GM18519 (cell line): ENCODE measurements around the gene POLD1.
"Not testable (repeated sequence)": the region's sequence is repeated elsewhere in the genome, so short reads cannot be mapped to it uniquely, and the experiment has no call there.

Source experiments
- ATAC-seq: cut with Tn5 transposase; IDR thresholded peaks from one replicate; pipeline ENCODE4 v1.9.1; 2021; ENCODE audit warnings: mild to moderate bottlenecking, moderate library complexity; ENCODE audit not compliant: unreplicated experiment, low FRiP score

The POLD1 gene

GRCh38 chr19:50390295-50390694 lies 6.1 kb downstream of the POLD1 start:
- ATAC-seq = not testable (repeated sequence)

DNA sequence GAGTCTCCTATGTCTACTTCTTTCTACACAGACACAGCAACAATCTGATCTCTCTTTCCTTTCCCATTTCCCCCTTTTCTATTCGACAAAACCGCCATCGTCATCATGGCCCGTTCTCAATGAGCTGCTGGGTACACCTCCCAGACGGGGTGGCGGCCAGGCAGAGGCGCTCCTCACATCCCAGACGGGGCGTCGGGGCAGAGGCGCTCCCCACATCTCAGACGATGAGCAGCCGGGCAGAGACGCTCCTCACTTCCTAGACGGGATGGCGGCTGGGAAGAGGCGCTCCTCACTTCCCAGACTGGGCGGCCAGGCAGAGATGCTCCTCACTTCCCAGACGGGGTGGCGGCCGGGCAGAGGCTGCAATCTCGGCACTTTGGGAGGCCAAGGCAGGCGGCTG lies 6.8 kb downstream of the POLD1 start:
- ATAC-seq = not testable (repeated sequence)

DNA sequence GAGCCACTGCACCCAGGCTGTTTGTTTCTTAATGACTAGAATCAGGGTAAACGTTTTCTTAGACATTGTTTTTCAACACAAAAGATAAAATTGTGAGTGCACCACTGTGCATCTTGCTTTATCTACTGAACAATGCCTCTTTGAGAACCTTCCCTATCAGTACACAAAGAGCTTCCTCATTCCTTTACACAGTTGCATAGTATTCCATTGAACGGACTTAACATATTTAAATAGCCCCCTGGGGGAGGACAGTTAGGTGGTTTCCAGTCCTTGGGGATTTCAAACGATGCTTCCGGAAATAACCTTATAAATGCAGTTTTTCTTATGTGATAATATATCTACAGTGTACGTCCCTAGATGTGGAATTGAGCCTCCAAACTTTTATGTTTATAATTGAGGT lies 8.6 kb downstream of the POLD1 start:
- ATAC-seq = no peak

- no peak for ATAC-seq
Observed at GRCh38 chr19:50393589-50393988, 9.4 kb downstream of the POLD1 start.

- no peak for ATAC-seq
Observed at GRCh38 chr19:50394017-50394416, 9.9 kb downstream of the POLD1 start.

DNA sequence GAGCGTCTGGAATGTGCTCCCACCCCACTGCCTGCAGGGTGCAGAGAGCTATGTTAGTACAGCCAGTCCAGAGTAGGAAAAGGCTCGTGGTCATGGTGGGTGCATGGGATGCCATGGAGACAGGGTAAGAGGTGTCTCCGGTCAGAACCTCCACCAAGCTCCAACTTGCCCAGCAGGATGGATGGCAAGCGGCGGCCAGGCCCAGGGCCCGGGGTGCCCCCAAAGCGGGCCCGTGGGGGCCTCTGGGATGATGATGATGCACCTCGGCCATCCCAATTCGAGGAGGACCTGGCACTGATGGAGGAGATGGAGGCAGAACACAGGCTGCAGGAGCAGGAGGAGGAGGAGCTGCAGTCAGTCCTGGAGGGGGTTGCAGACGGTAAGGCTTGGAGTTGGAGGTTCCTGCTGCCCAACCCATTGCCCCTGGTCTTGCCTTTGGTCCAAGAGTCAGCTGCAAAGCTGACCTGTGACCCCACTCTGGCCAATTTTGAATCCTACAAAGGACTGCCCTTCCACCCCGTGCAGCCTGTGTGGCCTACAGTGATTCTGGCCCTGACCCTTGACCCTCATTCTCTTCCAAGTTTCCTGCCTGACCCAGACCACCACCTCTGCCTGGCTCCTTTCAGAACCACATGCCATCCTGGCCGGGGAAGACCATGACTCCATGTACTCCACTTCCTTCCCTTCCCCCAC lies 14.7 kb downstream of the POLD1 start:
- no peak for ATAC-seq

GRCh38 chr19:50399368-50399745 lies 15.2 kb downstream of the POLD1 start:
- ATAC-seq = no peak

GRCh38 chr19:50401605-50402450 lies 17.7 kb downstream of the POLD1 start:
- ATAC-seq = no peak

- no peak for ATAC-seq
Observed at GRCh38 chr19:50402544-50403301, 18.6 kb downstream of the POLD1 start.

DNA sequence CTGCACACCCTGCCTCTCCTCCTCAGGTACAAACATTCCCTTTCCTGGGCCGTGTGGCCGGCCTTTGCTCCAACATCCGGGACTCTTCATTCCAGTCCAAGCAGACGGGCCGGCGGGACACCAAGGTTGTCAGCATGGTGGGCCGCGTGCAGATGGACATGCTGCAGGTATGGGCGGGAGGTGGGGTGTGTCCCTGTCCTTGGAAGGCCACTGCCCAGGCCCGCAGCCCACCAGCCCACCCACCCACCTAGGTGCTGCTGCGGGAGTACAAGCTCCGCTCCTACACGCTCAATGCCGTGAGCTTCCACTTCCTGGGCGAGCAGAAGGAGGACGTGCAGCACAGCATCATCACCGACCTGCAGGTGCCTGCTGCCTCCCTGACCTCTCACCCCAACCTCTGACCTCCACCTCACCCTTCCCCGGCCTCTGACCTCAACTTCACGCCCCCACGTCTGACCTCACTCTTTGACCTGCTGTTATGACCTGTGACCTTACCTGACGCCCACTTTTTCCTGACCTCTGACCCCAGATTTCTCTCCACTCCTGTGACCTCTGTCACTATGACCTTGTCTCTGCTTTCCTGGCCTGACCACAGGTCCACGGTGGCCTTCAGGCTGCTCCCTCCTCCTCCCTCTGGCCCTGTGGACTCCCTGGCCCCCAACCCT lies 22.1 kb downstream of the POLD1 start:
- no peak for ATAC-seq

- no peak for ATAC-seq
Observed at GRCh38 chr19:50406829-50407228, 22.7 kb downstream of the POLD1 start.

DNA sequence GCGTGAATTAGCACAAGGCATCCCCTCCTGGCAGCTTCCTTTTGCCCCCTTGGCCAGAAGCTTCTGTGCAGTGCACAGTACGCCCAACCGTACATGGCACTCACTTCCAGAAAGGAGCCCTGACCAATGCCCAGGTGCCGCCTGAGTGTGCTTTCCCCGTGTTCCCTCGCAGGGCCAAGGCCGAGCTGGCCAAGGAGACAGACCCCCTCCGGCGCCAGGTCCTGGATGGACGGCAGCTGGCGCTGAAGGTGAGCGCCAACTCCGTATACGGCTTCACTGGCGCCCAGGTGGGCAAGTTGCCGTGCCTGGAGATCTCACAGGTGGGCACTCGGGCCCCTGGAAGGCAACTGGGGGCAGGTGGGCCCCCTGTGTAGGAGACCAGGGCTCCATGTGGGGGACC lies 25.2 kb downstream of the POLD1 start:
- ATAC-seq = no peak

GRCh38 chr19:50410109-50410508 lies 26.0 kb downstream of the POLD1 start:
- ATAC-seq = no peak

GRCh38 chr19:50412419-50412818 lies 28.3 kb downstream of the POLD1 start:
- ATAC-seq = no peak

DNA sequence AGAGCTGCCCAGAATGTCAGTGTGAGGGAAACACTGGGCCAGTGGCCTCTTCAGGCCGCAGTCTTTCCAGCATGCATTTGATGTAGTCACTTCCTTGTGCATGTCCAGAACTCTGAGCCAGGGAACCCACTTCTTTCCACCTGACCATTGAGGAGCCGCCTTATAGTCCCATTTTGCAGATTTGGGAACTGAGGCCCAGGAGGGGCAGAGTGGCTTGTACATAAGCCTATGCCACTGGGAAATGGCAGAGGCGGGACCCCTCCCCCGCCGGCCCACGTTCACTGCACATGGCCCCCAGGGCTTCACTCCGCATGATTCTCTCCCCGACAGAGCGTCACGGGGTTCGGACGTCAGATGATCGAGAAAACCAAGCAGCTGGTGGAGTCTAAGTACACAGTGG lies 28.9 kb downstream of the POLD1 start:
- ATAC-seq = no peak

DNA sequence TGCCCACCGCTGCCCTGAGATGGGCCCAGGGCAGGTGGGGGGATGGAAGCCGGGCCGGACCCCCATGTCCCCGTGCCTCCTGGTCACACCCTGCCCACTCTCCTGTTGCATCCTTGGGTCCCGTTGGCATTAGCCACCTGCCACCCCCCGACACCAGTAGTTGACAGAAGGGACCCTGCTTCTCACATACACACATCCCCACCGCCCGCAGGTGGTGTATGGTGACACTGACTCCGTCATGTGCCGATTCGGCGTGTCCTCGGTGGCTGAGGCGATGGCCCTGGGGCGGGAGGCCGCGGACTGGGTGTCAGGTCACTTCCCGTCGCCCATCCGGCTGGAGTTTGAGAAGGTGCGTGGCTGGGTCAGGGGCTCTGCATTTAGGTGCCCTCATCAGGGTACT lies 29.4 kb downstream of the POLD1 start:
- no peak for ATAC-seq

GRCh38 chr19:50414864-50415660 lies 30.9 kb downstream of the POLD1 start:
- no peak for ATAC-seq

DNA sequence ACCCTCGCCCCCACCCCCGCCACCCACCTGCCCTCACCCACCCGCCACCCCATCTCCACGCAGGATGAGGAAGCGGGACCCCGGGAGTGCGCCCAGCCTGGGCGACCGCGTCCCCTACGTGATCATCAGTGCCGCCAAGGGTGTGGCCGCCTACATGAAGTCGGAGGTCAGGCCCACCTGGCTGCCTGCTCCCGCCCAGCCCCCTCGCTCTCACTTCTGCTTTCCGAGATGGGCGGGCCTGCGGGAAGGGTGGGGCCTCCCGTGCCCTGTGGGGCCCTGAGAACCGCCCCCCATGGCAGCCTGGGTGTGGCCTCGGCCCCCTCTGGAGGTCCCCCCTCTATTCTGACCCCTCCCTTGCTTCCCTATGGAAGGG lies 31.5 kb downstream of the POLD1 start:
- no peak for ATAC-seq

DNA sequence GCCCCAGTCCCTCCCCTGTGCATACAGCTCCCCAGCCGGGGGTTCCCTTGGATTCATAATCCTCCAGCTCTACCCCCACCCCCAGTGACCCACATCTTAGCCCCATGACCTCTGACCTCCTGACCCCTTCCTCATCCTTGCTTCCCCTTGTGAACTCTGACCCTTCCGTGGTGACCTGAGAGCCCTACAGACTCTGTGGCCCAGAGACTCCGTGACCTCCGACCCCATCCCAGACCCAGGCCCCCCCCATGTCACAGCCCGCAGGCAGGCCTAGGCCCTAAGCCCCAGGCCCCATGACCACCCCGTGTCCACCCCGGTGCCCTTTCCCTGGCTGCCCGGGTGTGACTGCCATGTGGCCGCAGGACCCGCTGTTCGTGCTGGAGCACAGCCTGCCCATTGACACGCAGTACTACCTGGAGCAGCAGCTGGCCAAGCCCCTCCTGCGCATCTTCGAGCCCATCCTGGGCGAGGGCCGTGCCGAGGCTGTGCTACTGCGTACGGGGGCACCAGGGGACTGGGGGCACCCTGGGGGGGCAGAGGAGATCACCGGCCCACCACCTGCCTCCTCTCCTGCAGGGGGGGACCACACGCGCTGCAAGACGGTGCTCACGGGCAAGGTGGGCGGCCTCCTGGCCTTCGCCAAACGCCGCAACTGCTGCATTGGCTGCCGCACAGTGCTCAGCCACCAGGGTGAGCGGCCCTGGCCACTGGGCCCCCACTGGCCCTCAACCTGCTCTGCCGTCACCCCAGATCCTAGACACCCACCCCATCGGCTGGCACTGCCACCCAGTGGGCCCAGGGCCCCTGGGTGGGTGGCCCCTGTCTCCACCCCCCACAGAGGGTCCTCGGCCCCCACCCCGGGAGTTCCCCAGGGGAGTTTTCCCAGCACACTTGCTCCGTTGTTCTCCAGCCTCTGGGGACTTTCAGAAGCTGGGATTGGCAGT lies 32.2 kb downstream of the POLD1 start:
- ATAC-seq = no peak
